NT2/D1 (cell line): ENCODE measurements around the gene TEX19.

Experiments used
- SUZ12 ChIP-seq: IDR thresholded peaks from 2 replicates; pipeline ENCODE4 v1.6.1; 2011; ENCODE audit not compliant: insufficient read length, insufficient read depth; ENCODE audit errors: extremely low read depth
- ZNF274 ChIP-seq: IDR thresholded peaks from 2 replicates; pipeline ENCODE4 v1.6.1; 2011; ENCODE audit warnings: mild to moderate bottlenecking, low read depth, low read length

- TF ChIP-seq ZNF274: no peak
- TF ChIP-seq SUZ12: no peak
Observed at GRCh38 chr17:82338858-82339633, 20.0 kb upstream of the TEX19 start.
